K562 (cell line): ENCODE results near the gene CEBPB.

Experiments used
- DMBX1 ChIP-seq: fragments of 250-450 bp; sonication (Bioruptor Pico); IDR thresholded peaks from 2 replicates; pipeline ENCODE4 v1.8.0; 2022; ENCODE audit warnings: inconsistent platforms, mild to moderate bottlenecking, moderate library complexity, borderline replicate concordance
- FOXM1 ChIP-seq, 2 experiments: fragments of 450-650 bp in 1 of 2; sonication (generic) in 1 of 2; formaldehyde crosslinking in 1 of 2; IDR thresholded peaks; 2 replicates each; pipeline versions ENCODE4 v1.6.1 to v1.9.0; 2017 to 2022; ENCODE audit warnings: low read depth in 2 of 2, mild to moderate bottlenecking in 2 of 2, missing genetic modification reagents in 1 of 2, moderate library complexity in 1 of 2
- NFYB ChIP-seq: IDR thresholded peaks from 2 replicates; pipeline ENCODE4 v1.6.1; 2011; ENCODE audit warnings: mild to moderate bottlenecking, moderate library complexity; ENCODE audit not compliant: insufficient read length; ENCODE audit errors: extremely low read depth
- SMAD1 ChIP-seq: fragments of 150-350 bp; IDR thresholded peaks from 2 replicates; pipeline ENCODE4 v1.6.1; 2014; ENCODE audit warnings: low read length, low read depth; ENCODE audit not compliant: partially characterized antibody
- ZNF24 ChIP-seq: fragments of 450-650 bp; IDR thresholded peaks from 2 replicates; pipeline ENCODE4 v1.6.1; 2016
- TF ChIP-seq, protein P1 (sequence below): fragments of 450-650 bp; IDR thresholded peaks from 2 replicates; pipeline ENCODE4 v1.6.1; 2016; ENCODE audit warnings: missing biosample characterization, missing genetic modification characterization

DNA sequence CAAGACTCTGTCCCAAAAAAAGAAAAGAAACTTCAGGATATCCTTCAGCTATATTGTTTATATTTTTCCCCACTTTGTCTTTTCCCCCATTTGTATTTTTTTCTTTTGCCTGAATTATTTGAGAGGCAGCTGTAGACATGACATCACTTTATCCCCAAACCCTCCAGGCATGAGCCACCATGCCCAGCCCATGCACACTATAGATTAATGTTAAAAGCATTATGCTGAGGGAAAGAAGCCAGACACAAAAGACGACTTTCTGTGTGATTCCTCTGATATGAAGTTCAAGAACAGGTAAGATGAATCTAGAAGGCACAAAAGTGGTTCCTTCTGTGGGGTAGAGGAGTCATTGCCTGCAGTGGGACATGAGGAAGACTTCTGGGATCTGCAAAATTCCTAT is 16.4 kb downstream of the CEBPB start:
- no peak for TF ChIP-seq FOXM1 (IDR thresholded peaks at IDR 0.05; ENCODE audit: low read depth)
- TF ChIP-seq FOXM1 (CRISPR knock-in tag; IDR thresholded peaks at IDR 0.05; ENCODE audit: low read depth), result no peak
- TF ChIP-seq SMAD1, result no peak
- TF ChIP-seq ZNF24, result no peak
- no peak for TF ChIP-seq NFYB
- TF ChIP-seq DMBX1 (CRISPR knock-in tag), result no peak
- TF ChIP-seq, protein P1, sequence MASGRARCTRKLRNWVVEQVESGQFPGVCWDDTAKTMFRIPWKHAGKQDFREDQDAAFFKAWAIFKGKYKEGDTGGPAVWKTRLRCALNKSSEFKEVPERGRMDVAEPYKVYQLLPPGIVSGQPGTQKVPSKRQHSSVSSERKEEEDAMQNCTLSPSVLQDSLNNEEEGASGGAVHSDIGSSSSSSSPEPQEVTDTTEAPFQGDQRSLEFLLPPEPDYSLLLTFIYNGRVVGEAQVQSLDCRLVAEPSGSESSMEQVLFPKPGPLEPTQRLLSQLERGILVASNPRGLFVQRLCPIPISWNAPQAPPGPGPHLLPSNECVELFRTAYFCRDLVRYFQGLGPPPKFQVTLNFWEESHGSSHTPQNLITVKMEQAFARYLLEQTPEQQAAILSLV, result no peak
